Endothelial cell (in vitro differentiated cells): ENCODE measurements around the gene DLGAP5. TPM values are rescaled to one million over a fixed set of nuclear protein-coding genes. Genes with fewer than 3 reads are reported as not detected.

Experiments used
- DNase-seq: peaks from one replicate; pipeline ENCODE4 v3.0.0; 2021; ENCODE audit warnings: low spot score
- H3K27ac Mint-ChIP-seq: one replicate; pipeline ENCODE4 v1.8.0; 2021; ENCODE audit warnings: mixed read lengths, inconsistent platforms; ENCODE audit not compliant: unreplicated experiment
- H3K27me3 Mint-ChIP-seq: one replicate; pipeline ENCODE4 v1.8.0; 2021; ENCODE audit warnings: mild to moderate bottlenecking, moderate library complexity, mixed read lengths, inconsistent platforms; ENCODE audit not compliant: unreplicated experiment
- H3K36me3 Mint-ChIP-seq: one replicate; pipeline ENCODE4 v1.8.0; 2021; ENCODE audit warnings: mild to moderate bottlenecking, low read depth, mixed read lengths, inconsistent platforms; ENCODE audit not compliant: unreplicated experiment
- H3K4me1 Mint-ChIP-seq: one replicate; pipeline ENCODE4 v1.8.0; 2021; ENCODE audit warnings: mild to moderate bottlenecking, mixed read lengths, inconsistent platforms; ENCODE audit not compliant: unreplicated experiment
- H3K4me3 Mint-ChIP-seq: one replicate; pipeline ENCODE4 v1.8.0; 2021; ENCODE audit warnings: mild to moderate bottlenecking, mixed read lengths, inconsistent platforms; ENCODE audit not compliant: unreplicated experiment
- H3K9me3 Mint-ChIP-seq: one replicate; pipeline ENCODE4 v1.8.0; 2021; ENCODE audit warnings: mixed read lengths, inconsistent platforms; ENCODE audit not compliant: unreplicated experiment
- total RNA-seq: library from RNA; stranded (reverse); fragmentation: NEBNext Ultra II Directional; extraction: Animal tissue kit (Norgen Biotek cat#: 25700); gene quantifications from one replicate; pipeline ENCODE4 v1.2.1, GENCODE V29; 2021; ENCODE audit not compliant: unreplicated experiment
- TF ChIP-seq, protein P1 (sequence below): fragments of 200-600 bp; sonication (generic); IDR thresholded peaks from one replicate; pipeline ENCODE4 v1.5.0; 2021; ENCODE audit warnings: antibody characterized with exemption; ENCODE audit not compliant: unreplicated experiment

DLGAP5 gene
- total RNA-seq, 1 donor from 2014 or later = 12.8 TPM

DNA sequence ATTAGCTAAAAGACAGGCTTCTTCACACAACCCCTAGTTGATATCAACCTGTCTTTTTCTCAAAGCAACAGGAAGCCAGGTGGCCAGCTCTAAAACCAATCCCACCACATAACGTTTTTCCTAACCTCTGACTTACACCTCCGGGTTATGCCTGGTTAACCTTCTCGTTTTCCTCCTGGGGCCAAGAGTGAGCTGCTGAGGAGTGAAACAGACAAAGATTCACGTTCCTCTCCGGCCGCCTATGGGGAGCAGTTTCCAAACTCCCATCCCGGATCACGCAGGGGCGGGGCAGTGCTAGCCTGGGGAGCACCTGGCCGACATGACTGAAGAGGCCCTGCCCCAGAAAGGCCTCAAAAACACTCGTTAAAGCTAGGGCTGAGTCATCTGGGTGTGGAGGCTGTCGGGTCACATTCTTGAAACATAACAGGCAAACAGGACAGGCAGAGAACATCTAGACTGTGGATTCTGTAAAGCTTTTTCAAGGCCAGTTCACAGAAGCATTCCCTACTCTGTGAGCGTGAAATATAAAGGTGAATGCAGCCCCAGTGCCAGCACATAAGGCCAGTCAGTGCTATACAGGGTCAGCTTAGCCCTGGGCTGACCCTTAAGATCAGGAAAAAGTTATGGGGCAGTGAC lies 88.3 kb downstream of the DLGAP5 start:
- Mint-ChIP-seq H3K36me3 (no peaks in the 10 kb centered on the region), H3K27me3 (no peaks in the 10 kb centered on the region), H3K4me3 (no peak overlapping the region), H3K27ac (no peak overlapping the region), H3K9me3 (no peaks in the 10 kb centered on the region), H3K4me1 (peaks cover 7% of the 10 kb centered on the region)
- no peak for DNase-seq
- TF ChIP-seq, protein P1, sequence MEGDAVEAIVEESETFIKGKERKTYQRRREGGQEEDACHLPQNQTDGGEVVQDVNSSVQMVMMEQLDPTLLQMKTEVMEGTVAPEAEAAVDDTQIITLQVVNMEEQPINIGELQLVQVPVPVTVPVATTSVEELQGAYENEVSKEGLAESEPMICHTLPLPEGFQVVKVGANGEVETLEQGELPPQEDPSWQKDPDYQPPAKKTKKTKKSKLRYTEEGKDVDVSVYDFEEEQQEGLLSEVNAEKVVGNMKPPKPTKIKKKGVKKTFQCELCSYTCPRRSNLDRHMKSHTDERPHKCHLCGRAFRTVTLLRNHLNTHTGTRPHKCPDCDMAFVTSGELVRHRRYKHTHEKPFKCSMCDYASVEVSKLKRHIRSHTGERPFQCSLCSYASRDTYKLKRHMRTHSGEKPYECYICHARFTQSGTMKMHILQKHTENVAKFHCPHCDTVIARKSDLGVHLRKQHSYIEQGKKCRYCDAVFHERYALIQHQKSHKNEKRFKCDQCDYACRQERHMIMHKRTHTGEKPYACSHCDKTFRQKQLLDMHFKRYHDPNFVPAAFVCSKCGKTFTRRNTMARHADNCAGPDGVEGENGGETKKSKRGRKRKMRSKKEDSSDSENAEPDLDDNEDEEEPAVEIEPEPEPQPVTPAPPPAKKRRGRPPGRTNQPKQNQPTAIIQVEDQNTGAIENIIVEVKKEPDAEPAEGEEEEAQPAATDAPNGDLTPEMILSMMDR = no peak

DNA sequence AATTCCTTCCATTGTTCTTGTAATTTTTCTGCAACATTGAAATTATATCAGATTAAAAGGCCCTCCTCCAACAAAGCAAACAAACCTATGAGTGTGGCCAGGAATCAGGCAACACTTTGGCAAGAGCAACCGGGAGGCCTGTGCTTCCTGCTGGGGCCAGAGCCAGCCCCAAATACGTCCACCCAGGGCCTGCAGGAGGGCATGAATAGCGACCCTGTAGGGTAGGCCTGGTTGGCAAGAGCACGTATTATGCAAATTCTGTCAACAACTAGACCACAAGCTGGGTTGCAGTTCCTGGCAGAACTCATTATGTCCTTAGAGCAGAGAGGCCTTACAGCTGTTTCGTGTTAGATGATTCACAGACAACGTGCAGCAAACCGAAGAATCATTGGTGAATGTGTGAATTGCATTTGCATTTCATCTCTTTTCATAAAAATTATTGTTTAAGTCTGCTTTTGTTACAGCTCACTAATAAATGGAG lies 89.2 kb downstream of the DLGAP5 start:
- Mint-ChIP-seq H3K36me3 (no peaks in the 10 kb centered on the region), H3K27ac (no peak overlapping the region), H3K4me1 (no peaks in the 10 kb centered on the region), H3K27me3 (no peaks in the 10 kb centered on the region), H3K9me3 (no peaks in the 10 kb centered on the region), H3K4me3 (no peak overlapping the region)
- TF ChIP-seq, protein P1 = no peak
- no peak for DNase-seq

DNA sequence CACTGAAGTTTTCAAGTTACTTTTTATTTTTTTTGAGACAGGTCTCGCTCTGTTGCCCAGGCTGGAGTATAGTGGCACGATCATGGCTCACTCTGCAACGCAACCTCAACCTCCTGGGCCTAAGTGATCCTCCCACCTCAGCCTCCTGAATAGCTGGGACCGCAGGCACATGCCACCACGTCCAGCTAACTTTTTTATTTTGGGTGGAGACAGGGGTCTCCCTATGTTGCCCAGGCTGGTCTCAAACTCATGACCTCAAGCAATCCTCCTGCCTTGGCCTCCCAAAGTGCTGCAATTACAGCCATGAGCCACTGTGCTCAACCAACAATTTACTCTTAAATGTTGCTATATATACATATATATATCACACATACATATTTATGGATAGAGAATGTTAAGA lies 89.7 kb downstream of the DLGAP5 start:
- Mint-ChIP-seq H3K4me3 (no peak overlapping the region), H3K9me3 (no peaks in the 10 kb centered on the region), H3K4me1 (no peaks in the 10 kb centered on the region)

DNA sequence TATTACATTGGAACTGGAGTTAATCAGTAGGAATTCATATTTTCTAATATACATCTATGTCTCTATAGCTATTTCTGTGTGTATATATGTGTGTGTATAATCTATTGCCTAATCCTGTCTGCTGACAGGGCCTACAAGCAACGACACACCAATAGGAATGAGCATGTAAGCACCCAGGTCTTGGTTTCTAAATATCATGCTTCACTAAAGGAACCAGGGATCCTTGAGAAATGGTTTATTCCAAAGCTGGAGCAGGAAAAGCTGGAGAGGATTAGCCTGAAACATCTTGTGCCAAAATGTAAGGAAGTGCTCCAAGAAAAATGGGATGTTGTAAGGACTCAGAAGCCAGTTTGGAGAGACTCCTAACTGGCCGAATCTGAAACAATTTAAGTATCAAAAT lies 91.6 kb downstream of the DLGAP5 start:
- Mint-ChIP-seq H3K27ac (no peak overlapping the region), H3K4me3 (no peak overlapping the region), H3K36me3 (no peaks in the 10 kb centered on the region), H3K9me3 (no peaks in the 10 kb centered on the region), H3K4me1 (no peaks in the 10 kb centered on the region), H3K27me3 (no peaks in the 10 kb centered on the region)
- DNase-seq = no peak
- TF ChIP-seq, protein P1 = no peak

More for the DNA sequence above, 89.7 kb downstream of the DLGAP5 start:
- TF ChIP-seq, protein P1 = no peak
- Mint-ChIP-seq H3K27ac (no peak overlapping the region), H3K27me3 (no peaks in the 10 kb centered on the region), H3K36me3 (no peaks in the 10 kb centered on the region)
- DNase-seq = no peak

DNA sequence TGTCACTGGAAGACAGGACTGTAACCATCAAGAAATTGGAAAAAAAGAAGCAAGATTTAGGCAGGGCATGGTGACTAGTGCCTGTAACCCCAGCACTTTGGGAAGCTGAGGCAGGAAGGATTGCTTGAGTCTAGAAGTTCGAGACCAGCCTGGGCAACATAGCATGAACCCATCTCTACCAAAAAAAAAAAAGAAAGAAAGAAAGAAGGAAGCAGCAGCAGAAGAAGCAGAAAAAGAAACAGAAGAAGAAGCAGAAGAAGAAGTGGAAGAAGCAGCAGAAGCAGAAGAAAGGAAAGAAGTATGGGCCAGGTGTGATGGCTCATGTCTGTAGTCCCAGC lies 92.9 kb downstream of the DLGAP5 start:
- Mint-ChIP-seq H3K36me3 (no peaks in the 10 kb centered on the region), H3K4me3 (no peak overlapping the region), H3K9me3 (no peaks in the 10 kb centered on the region), H3K27ac (no peak overlapping the region), H3K4me1 (no peaks in the 10 kb centered on the region), H3K27me3 (no peaks in the 10 kb centered on the region)
- TF ChIP-seq, protein P1 = no peak
- DNase-seq = no peak

Other genes starting within 250 kb of the DLGAP5 start
- gene WDHD1, start 164.5 kb downstream of the DLGAP5 start, total RNA-seq = 15.0 TPM
- 23.7 TPM for gene SOCS4, start 164.3 kb downstream of the DLGAP5 start, total RNA-seq
- gene MAPK1IP1L, start 139.9 kb downstream of the DLGAP5 start, total RNA-seq = 106 TPM
- gene LGALS3, start 62.3 kb downstream of the DLGAP5 start, total RNA-seq = 4.1 TPM
- gene FBXO34, start 79.8 kb upstream of the DLGAP5 start, total RNA-seq = 14.2 TPM
- gene ATG14, start 220.2 kb upstream of the DLGAP5 start, total RNA-seq = 14.0 TPM
- gene TBPL2, start 249.0 kb upstream of the DLGAP5 start, total RNA-seq = not detected